B cell (primary cell): ENCODE measurements around the gene ADH7. TPM values are rescaled to one million over a fixed set of nuclear protein-coding genes. Genes with fewer than 3 reads are reported as not detected.
"Not testable (repeated sequence)": the region's sequence is repeated elsewhere in the genome, so short reads cannot be mapped to it uniquely, and the experiment has no call there.

Experiments
- ATAC-seq: fragments of 200-7000 bp; cut with Tn5 transposase; one replicate; pipeline ENCODE4 v1.10.0; 2021; ENCODE audit warnings: low read depth, mild to moderate bottlenecking, moderate number of reproducible peaks, moderate library complexity
- CTCF ChIA-PET: fragments of 350-600 bp; sonication (Branson Sonifier 250); formaldehyde crosslinking; loops from one replicate; lab custom pipeline; 2021; ENCODE audit warnings: antibody characterized with exemption, inconsistent platforms; lab: Charles Lee
- POLR2A ChIA-PET: fragments of 350-600 bp; sonication (Branson Sonifier 250); formaldehyde crosslinking; loops from one replicate; lab custom pipeline; 2021; ENCODE audit warnings: antibody characterized with exemption; lab: Charles Lee
- DNase-seq: peaks from one replicate; pipeline ENCODE4 v3.0.0; 2013
- H2AFZ ChIP-seq: 2 replicates; pipeline ENCODE4 v1.6.1; 2012; ENCODE audit warnings: mild to moderate bottlenecking, low read depth, low read length; ENCODE audit not compliant: insufficient read depth, poor library complexity, severe bottlenecking
- H3K27ac ChIP-seq, 2 donors: 1 replicate in 1 of 2; 2 replicates in 1 of 2; pipeline ENCODE4 v1.5.1; 2012 to 2013; ENCODE audit warnings: low read length in 2 of 2, mild to moderate bottlenecking in 2 of 2, moderate library complexity in 1 of 2
- H3K27me3 ChIP-seq, 4 experiments: fragments of 200-600 bp in 1 of 4; sonication (generic) in 1 of 4; replicated peaks in 1 of 4; 1 replicate in 2 of 4; 2 replicates in 2 of 4; pipeline versions ENCODE4 v1.6.1 to v1.7.0; 2013 to 2016; ENCODE audit warnings: low read length in 3 of 4, mild to moderate bottlenecking in 2 of 4, mixed read lengths in 1 of 4, moderate library complexity in 1 of 4; ENCODE audit not compliant: insufficient read depth in 4 of 4, control insufficient read depth in 3 of 4; ENCODE audit errors: control extremely low read depth in 1 of 4
- H3K36me3 ChIP-seq, 2 experiments: replicated peaks in 1 of 2; 1 replicate in 1 of 2; 2 replicates in 1 of 2; pipeline versions ENCODE4 v1.6.1 to v1.7.1; 2013; ENCODE audit warnings: low read length in 1 of 2; ENCODE audit not compliant: insufficient read depth in 2 of 2, control insufficient read depth in 1 of 2; ENCODE audit errors: control extremely low read depth in 1 of 2, extremely low read depth in 1 of 2
- H3K4me1 ChIP-seq, 2 donors: fragments of 200-600 bp in 1 of 2; sonication (generic) in 1 of 2; 1 replicate in 1 of 2; 2 replicates in 1 of 2; pipeline versions ENCODE4 v1.5.1 to v1.6.1; 2013 to 2017; ENCODE audit warnings: low read length in 2 of 2; ENCODE audit not compliant: control insufficient read depth in 2 of 2, insufficient read depth in 2 of 2
- H3K4me2 ChIP-seq: replicated peaks from 2 replicates; pipeline ENCODE3; 2012; ENCODE audit warnings: mild to moderate bottlenecking, low read depth, low read length; ENCODE audit not compliant: poor library complexity, severe bottlenecking
- H3K4me3 ChIP-seq, 5 experiments: fragments of 200-600 bp in 1 of 5; sonication (generic) in 1 of 5; 1 replicate in 3 of 5; 2 replicates in 2 of 5; pipeline versions ENCODE4 v1.5.1 to v1.7.0; 2011 to 2016; ENCODE audit warnings: low read length in 4 of 5, mild to moderate bottlenecking in 4 of 5, low read depth in 2 of 5, control low read depth in 1 of 5, moderate library complexity in 1 of 5; ENCODE audit not compliant: insufficient read depth in 1 of 5; ENCODE audit errors: control extremely low read depth in 1 of 5, extremely low read depth in 1 of 5
- H3K79me2 ChIP-seq: fragments of 200-600 bp; sonication (generic); one replicate; pipeline ENCODE4 v1.6.0; 2016; ENCODE audit warnings: low read length; ENCODE audit not compliant: control insufficient read depth, insufficient read depth
- H3K9ac ChIP-seq: fragments of 200-600 bp; sonication (generic); 2 replicates; pipeline ENCODE4 v1.6.1; 2017; ENCODE audit warnings: mild to moderate bottlenecking, low read length, moderate library complexity
- H3K9me3 ChIP-seq, 3 donors: one replicate each; pipeline versions ENCODE4 v1.6.1 to v1.7.1; 2013; ENCODE audit warnings: low read length in 2 of 3; ENCODE audit not compliant: control insufficient read depth in 2 of 3, insufficient read depth in 1 of 3; ENCODE audit errors: control extremely low read depth in 1 of 3
- H4K20me1 ChIP-seq: 2 replicates; pipeline ENCODE4 v1.6.0; 2012; ENCODE audit warnings: mild to moderate bottlenecking, low read length; ENCODE audit not compliant: insufficient read depth, control insufficient read depth, poor library complexity, severe bottlenecking
- H3K27ac Mint-ChIP-seq: one replicate; pipeline ENCODE4 v1.8.0; 2021; ENCODE audit warnings: mixed read lengths
- H3K27me3 Mint-ChIP-seq: one replicate; pipeline ENCODE4 v1.8.0; 2021; ENCODE audit warnings: mixed read lengths
- H3K4me1 Mint-ChIP-seq: one replicate; pipeline ENCODE4 v1.8.0; 2021; ENCODE audit warnings: mixed read lengths
- H3K4me3 Mint-ChIP-seq: one replicate; pipeline ENCODE4 v1.8.0; 2021; ENCODE audit warnings: mixed read lengths
- H3K9me3 Mint-ChIP-seq: one replicate; pipeline ENCODE4 v1.8.0; 2022; ENCODE audit warnings: mixed read lengths; ENCODE audit not compliant: insufficient read depth
- EZH2 ChIP-seq: IDR thresholded peaks from 2 replicates; pipeline ENCODE4 v1.6.1; 2012; ENCODE audit warnings: borderline replicate concordance, low read depth, mild to moderate bottlenecking, moderate library complexity, low read length; ENCODE audit not compliant: insufficient read depth, poor library complexity, severe bottlenecking
- WGBS: methylation state at CpG from one replicate; pipeline ENCODE4 v1.1.5; 2013; ENCODE audit warnings: missing lambda C conversion rate; ENCODE audit not compliant: insufficient coverage; 5-methylcytosine and 5-hydroxymethylcytosine counted together
- intact Hi-C: fragments of 100-400 bp; cut with micrococcal nuclease; formaldehyde crosslinking; loops from one replicate; pipeline ENCODE4 v1.10.0; 2022
- polyA plus RNA-seq: library from polyadenylated mRNA; depleted of rRNA; stranded (reverse); fragments of >200 nt; gene quantifications from 2 replicates; pipeline ENCODE4 v1.2.3, GENCODE V29; 2012
- total RNA-seq, 2 donors: library from RNA; stranded (reverse); fragments of 120-200 nt in 1 of 2; gene quantifications; 1 replicate in 1 of 2; 2 replicates in 1 of 2; pipeline versions ENCODE4 v1.2.3 to v1.2.4, GENCODE V29; 2013 to 2022
- TF ChIP-seq, protein P1 (sequence below): fragments of 200-600 bp; IDR thresholded peaks from one replicate; pipeline ENCODE4 v1.8.0; 2022; ENCODE audit warnings: antibody characterized with exemption, mild to moderate bottlenecking

Gene ADH7
- total and polyA plus RNA-seq, 2 donors (not counting 1 experiment from before 2014, with no cell fraction given), result not detected

DNA sequence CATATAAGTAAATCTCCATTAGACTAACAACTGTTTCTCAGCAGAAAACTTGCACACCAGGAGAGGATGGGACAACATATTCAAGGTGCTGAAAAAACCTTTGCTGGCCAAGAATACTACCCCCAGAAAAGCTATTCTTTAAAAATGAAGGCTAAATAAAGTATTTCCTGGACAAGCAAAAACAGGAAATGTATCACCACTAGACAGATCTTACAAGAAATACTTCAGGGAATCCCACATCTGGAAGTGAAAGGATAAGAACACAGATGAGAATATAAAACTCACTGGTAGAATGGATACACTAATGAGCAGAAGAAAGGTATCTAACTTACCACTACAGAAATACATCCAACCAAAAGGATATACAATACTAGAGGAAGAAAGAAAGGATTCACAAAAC, 55.6 kb downstream of the ADH7 start:
- Mint-ChIP-seq H3K4me1 (no peaks in the 10 kb centered on the region), H3K4me3 (no peak overlapping the region), H3K27ac (no peak overlapping the region), H3K27me3 (peaks cover 11% of the 10 kb centered on the region), H3K9me3 (peaks cover 6% of the 10 kb centered on the region)
- ATAC-seq (no peak), DNase-seq (no peak)
- Histone ChIP-seq H3K4me2 (no peak overlapping the region), H3K4me3 (no peak overlapping the region), H4K20me1 (no peaks in the 10 kb centered on the region), H3K4me1 (no peaks in the 10 kb centered on the region), H2AFZ (no peak overlapping the region), H3K27ac (no peak overlapping the region), H3K9me3 (peaks cover 0 to 5% (median 1%) of the 10 kb centered on the region in 3 donors), H3K9ac (no peak overlapping the region), H3K36me3 (no peaks in the 10 kb centered on the region), H3K27me3 (no peaks in the 10 kb centered on the region), H3K79me2 (no peaks in the 10 kb centered on the region)
- ChIA-PET POLR2A (no interaction called here), CTCF (interaction anchor here (0.6 to 1.4 kb wide), 2 partner anchors 25 to 123 kb away, joined by 3 to 4 read pairs; no protein-coding TSS in a partner anchor)
- intact Hi-C loops, result no loop called here
- TF ChIP-seq EZH2, result no peak
- TF ChIP-seq, protein P1, sequence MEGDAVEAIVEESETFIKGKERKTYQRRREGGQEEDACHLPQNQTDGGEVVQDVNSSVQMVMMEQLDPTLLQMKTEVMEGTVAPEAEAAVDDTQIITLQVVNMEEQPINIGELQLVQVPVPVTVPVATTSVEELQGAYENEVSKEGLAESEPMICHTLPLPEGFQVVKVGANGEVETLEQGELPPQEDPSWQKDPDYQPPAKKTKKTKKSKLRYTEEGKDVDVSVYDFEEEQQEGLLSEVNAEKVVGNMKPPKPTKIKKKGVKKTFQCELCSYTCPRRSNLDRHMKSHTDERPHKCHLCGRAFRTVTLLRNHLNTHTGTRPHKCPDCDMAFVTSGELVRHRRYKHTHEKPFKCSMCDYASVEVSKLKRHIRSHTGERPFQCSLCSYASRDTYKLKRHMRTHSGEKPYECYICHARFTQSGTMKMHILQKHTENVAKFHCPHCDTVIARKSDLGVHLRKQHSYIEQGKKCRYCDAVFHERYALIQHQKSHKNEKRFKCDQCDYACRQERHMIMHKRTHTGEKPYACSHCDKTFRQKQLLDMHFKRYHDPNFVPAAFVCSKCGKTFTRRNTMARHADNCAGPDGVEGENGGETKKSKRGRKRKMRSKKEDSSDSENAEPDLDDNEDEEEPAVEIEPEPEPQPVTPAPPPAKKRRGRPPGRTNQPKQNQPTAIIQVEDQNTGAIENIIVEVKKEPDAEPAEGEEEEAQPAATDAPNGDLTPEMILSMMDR, result no peak

DNA sequence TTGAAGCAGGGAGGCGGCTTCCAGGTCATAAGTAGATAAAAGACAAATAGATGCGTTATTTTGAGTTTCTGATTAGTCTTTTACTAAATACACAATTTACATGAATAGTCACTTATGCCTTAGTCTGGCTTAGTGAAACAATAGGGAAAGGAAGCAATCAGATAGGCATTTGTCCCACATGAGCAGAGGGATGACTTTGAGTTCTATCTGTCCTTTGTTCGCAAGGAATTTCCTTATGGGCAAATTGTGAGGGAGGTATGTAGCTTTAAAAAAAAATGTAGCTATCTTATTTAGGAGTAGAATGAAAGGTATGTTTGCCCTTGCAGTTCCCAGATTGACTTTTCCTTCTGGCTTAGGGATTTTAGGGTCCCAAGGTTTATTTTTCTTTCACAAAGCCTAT, 56.3 kb downstream of the ADH7 start:
- H3K4me1 ChIP-seq, result no peaks in the 10 kb centered on the region
- no peak overlapping the region for H3K4me3 ChIP-seq
- H3K27ac ChIP-seq, result no peak overlapping the region
- no peak overlapping the region for H3K4me3 Mint-ChIP-seq
- no peaks in the 10 kb centered on the region for H3K79me2 ChIP-seq
- H3K27me3 Mint-ChIP-seq, result peaks cover 11% of the 10 kb centered on the region
- peaks cover 8% of the 10 kb centered on the region for H3K9me3 Mint-ChIP-seq
- no peak overlapping the region for H2AFZ ChIP-seq
- no peaks in the 10 kb centered on the region for H3K36me3 ChIP-seq
- ChIA-PET CTCF (interaction anchor here (0.6 to 1.4 kb wide), 2 partner anchors 25 to 122 kb away, joined by 3 to 4 read pairs; no protein-coding TSS in a partner anchor), POLR2A (no interaction called here)
- H3K4me2 ChIP-seq, result no peak overlapping the region
- TF ChIP-seq, protein P1, result no peak
- H3K27me3 ChIP-seq, result no peaks in the 10 kb centered on the region
- ATAC-seq, result no peak
- H3K9me3 ChIP-seq, result peaks cover 0 to 5% (median 2%) of the 10 kb centered on the region in 3 donors
- no peak overlapping the region for H3K9ac ChIP-seq
- WGBS, result 100% methylated on average over 1 of the region's 3 CpGs
- no peak overlapping the region for H3K27ac Mint-ChIP-seq
- H4K20me1 ChIP-seq, result no peaks in the 10 kb centered on the region
- DNase-seq, result no peak
- no peaks in the 10 kb centered on the region for H3K4me1 Mint-ChIP-seq
- intact Hi-C loops, result no loop called here

DNA sequence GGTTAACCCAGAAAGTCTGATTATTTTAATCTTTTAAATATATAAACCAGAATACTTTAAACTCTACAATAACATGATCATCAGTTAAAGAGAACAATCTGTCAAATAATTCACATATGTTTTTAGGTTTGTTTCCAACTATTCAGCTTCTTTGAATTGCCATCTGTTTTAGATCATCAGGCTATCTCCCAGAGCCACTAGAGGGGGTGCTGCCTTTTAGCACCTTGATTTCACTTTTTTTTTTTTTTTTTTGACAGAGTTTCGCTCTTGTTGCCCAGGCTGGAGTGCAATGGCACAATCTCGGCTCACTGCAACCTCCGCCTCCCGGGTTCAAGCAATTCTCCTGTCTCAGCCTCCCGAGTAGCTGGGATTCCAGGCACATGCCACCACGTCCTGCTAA, 57.8 kb downstream of the ADH7 start:
- no CpG with 5 or more reads among the region's 6 CpGs for WGBS
- H3K4me3 Mint-ChIP-seq, H3K4me1 Mint-ChIP-seq, H3K4me2 ChIP-seq, intact Hi-C loops, H3K9ac ChIP-seq, ATAC-seq, DNase-seq, H2AFZ ChIP-seq, H4K20me1 ChIP-seq, H3K27me3 Mint-ChIP-seq, H3K27ac ChIP-seq, H3K36me3 ChIP-seq, H3K4me1 ChIP-seq, H3K79me2 ChIP-seq, H3K27me3 ChIP-seq, CTCF ChIA-PET, H3K9me3 ChIP-seq, POLR2A ChIA-PET, H3K4me3 ChIP-seq, H3K27ac Mint-ChIP-seq: not testable (repeated sequence)
- peaks cover 14% of the 10 kb centered on the region for H3K9me3 Mint-ChIP-seq
